Mesendoderm (in vitro differentiated cells): ENCODE data around the gene THSD4.

ENCODE experiments used
- DNase-seq: peaks from one replicate; pipeline ENCODE4 v3.0.0; 2013
- H2AK5ac ChIP-seq: 2 replicates; pipeline ENCODE4 v1.6.1; 2013; ENCODE audit warnings: low read length, inconsistent platforms
- H2BK120ac ChIP-seq: 2 replicates; pipeline ENCODE4 v1.6.1; 2013; ENCODE audit warnings: low read depth, mild to moderate bottlenecking, low read length, moderate library complexity, mixed read lengths
- H2BK15ac ChIP-seq: replicated peaks from 2 replicates; pipeline ENCODE4 v1.6.1; 2013; ENCODE audit warnings: low read depth, mild to moderate bottlenecking, moderate library complexity
- H2BK5ac ChIP-seq: 2 replicates; pipeline ENCODE4 v1.6.1; 2013; ENCODE audit warnings: low read length, inconsistent platforms
- H3K18ac ChIP-seq: 2 replicates; pipeline ENCODE4 v1.6.1; 2013; ENCODE audit warnings: mild to moderate bottlenecking, low read length, mixed read lengths
- H3K23ac ChIP-seq: one replicate; pipeline ENCODE4 v1.6.1; 2013; ENCODE audit warnings: low read length
- H3K27ac ChIP-seq: 2 replicates; pipeline ENCODE4 v1.5.1; 2013; ENCODE audit warnings: low read depth, mild to moderate bottlenecking, inconsistent platforms, low read length, moderate library complexity
- H3K27me3 ChIP-seq: 2 replicates; pipeline ENCODE4 v1.6.1; 2013; ENCODE audit warnings: low read length, control low read depth, mild to moderate bottlenecking, inconsistent platforms; ENCODE audit not compliant: insufficient read depth, poor library complexity
- H3K36me3 ChIP-seq: 2 replicates; pipeline ENCODE4 v1.6.1; 2013; ENCODE audit warnings: low read length, inconsistent platforms; ENCODE audit not compliant: control insufficient read depth, insufficient read depth
- H3K4ac ChIP-seq: one replicate; pipeline ENCODE4 v1.6.1; 2013; ENCODE audit warnings: low read depth, mild to moderate bottlenecking, low read length, moderate library complexity
- H3K4me1 ChIP-seq: 2 replicates; pipeline ENCODE4 v1.6.1; 2013; ENCODE audit warnings: low read depth, low read length, inconsistent platforms; ENCODE audit not compliant: control insufficient read depth
- H3K4me2 ChIP-seq: 2 replicates; pipeline ENCODE4 v1.6.1; 2013; ENCODE audit warnings: low read length
- H3K4me3 ChIP-seq: 2 replicates; pipeline ENCODE4 v1.5.1; 2013; ENCODE audit warnings: mild to moderate bottlenecking, low read length
- H3K56ac ChIP-seq: one replicate; pipeline ENCODE4 v1.6.1; 2013; ENCODE audit warnings: low read length
- H3K79me1 ChIP-seq: 2 replicates; pipeline ENCODE4 v1.6.1; 2013; ENCODE audit warnings: low read length, inconsistent platforms
- H3K79me2 ChIP-seq: 2 replicates; pipeline ENCODE4 v1.6.1; 2013; ENCODE audit warnings: mild to moderate bottlenecking, low read length; ENCODE audit not compliant: control insufficient read depth, insufficient read depth
- H3K9ac ChIP-seq: 2 replicates; pipeline ENCODE4 v1.6.1; 2013; ENCODE audit warnings: low read length, inconsistent platforms
- H4K5ac ChIP-seq: one replicate; pipeline ENCODE4 v1.6.1; 2013; ENCODE audit warnings: low read length
- H4K8ac ChIP-seq: one replicate; pipeline ENCODE4 v1.6.1; 2013; ENCODE audit warnings: low read depth, mild to moderate bottlenecking, control low read depth, low read length, moderate library complexity
- WGBS: extraction: QIAGEN DNeasy Blood & Tissue Kit; methylation state at CpG from one replicate; pipeline ENCODE4 v1.1.7; 2013; ENCODE audit warnings: low lambda C conversion rate, missing lambda C conversion rate; ENCODE audit not compliant: insufficient coverage; ENCODE audit errors: extremely low coverage; 5-methylcytosine and 5-hydroxymethylcytosine counted together

Gene THSD4

GRCh38 chr15:71129669-71130068 is 14.4 kb downstream of the THSD4 start:
- no peak for DNase-seq
- Histone ChIP-seq H3K4ac (no peak overlapping the region), H3K9ac (no peak overlapping the region), H3K79me1 (no peaks in the 10 kb centered on the region), H3K27me3 (no peaks in the 10 kb centered on the region), H2AK5ac (no peak overlapping the region), H3K4me1 (no peaks in the 10 kb centered on the region), H3K4me2 (no peak overlapping the region), H4K5ac (no peak overlapping the region), H2BK15ac (no peak overlapping the region), H4K8ac (no peak overlapping the region), H3K4me3 (no peak overlapping the region), H2BK120ac (no peak overlapping the region), H3K36me3 (no peaks in the 10 kb centered on the region), H3K56ac (no peak overlapping the region), H3K23ac (no peak overlapping the region), H3K79me2 (no peaks in the 10 kb centered on the region), H2BK5ac (no peak overlapping the region), H3K18ac (no peak overlapping the region), H3K27ac (no peak overlapping the region)
- WGBS = no CpG with 5 or more reads among the region's 6 CpGs

GRCh38 chr15:71131601-71132362 is 16.5 kb downstream of the THSD4 start:
- H3K36me3 ChIP-seq = no peaks in the 10 kb centered on the region
- no peak overlapping the region for H3K9ac ChIP-seq
- H2AK5ac ChIP-seq = no peak overlapping the region
- no peak overlapping the region for H2BK120ac ChIP-seq
- H3K27me3 ChIP-seq = no peaks in the 10 kb centered on the region
- no peak overlapping the region for H3K4me2 ChIP-seq
- H3K23ac ChIP-seq = no peak overlapping the region
- no peak overlapping the region for H4K8ac ChIP-seq
- no peak overlapping the region for H2BK5ac ChIP-seq
- no peak overlapping the region for H3K18ac ChIP-seq
- H4K5ac ChIP-seq = no peak overlapping the region
- no peaks in the 10 kb centered on the region for H3K79me1 ChIP-seq
- no peak overlapping the region for H3K27ac ChIP-seq
- H3K4me3 ChIP-seq = no peak overlapping the region
- H3K4me1 ChIP-seq = no peaks in the 10 kb centered on the region
- no peak overlapping the region for H2BK15ac ChIP-seq
- H3K79me2 ChIP-seq = no peaks in the 10 kb centered on the region
- DNase-seq = no peak
- H3K4ac ChIP-seq = no peak overlapping the region
- H3K56ac ChIP-seq = no peak overlapping the region
- no CpG with 5 or more reads among the region's 5 CpGs for WGBS

- Histone ChIP-seq H3K4me1 (peaks cover under 1% of the 10 kb centered on the region), H3K23ac (no peak overlapping the region), H3K27ac (no peak overlapping the region), H3K79me1 (no peaks in the 10 kb centered on the region), H3K18ac (no peak overlapping the region), H3K4me2 (no peak overlapping the region), H3K36me3 (no peaks in the 10 kb centered on the region), H4K8ac (no peak overlapping the region), H3K4ac (no peak overlapping the region), H3K4me3 (no peak overlapping the region), H3K9ac (no peak overlapping the region), H2BK15ac (no peak overlapping the region), H3K56ac (no peak overlapping the region), H2BK5ac (no peak overlapping the region), H3K27me3 (no peaks in the 10 kb centered on the region), H2BK120ac (no peak overlapping the region), H2AK5ac (no peak overlapping the region), H3K79me2 (no peaks in the 10 kb centered on the region), H4K5ac (no peak overlapping the region)
- WGBS = no CpG with 5 or more reads among the region's 12 CpGs
- DNase-seq = no peak
Measured at GRCh38 chr15:71133747-71134472, 18.6 kb downstream of the THSD4 start.

GRCh38 chr15:71136159-71136783 is 21.0 kb downstream of the THSD4 start:
- Histone ChIP-seq H2BK5ac (no peak overlapping the region), H3K79me2 (no peaks in the 10 kb centered on the region), H3K56ac (peak overlapping the region; percentile 37), H2BK15ac (no peak overlapping the region), H3K4me2 (no peak overlapping the region), H3K9ac (no peak overlapping the region), H3K27ac (no peak overlapping the region), H3K36me3 (no peaks in the 10 kb centered on the region), H3K79me1 (no peaks in the 10 kb centered on the region), H3K18ac (no peak overlapping the region), H2BK120ac (peak overlapping the region; percentile 37), H3K23ac (no peak overlapping the region), H3K4me1 (peaks cover 2% of the 10 kb centered on the region), H4K8ac (no peak overlapping the region), H3K4me3 (no peak overlapping the region), H2AK5ac (no peak overlapping the region), H3K27me3 (no peaks in the 10 kb centered on the region), H3K4ac (no peak overlapping the region), H4K5ac (no peak overlapping the region)
- WGBS = no CpG with 5 or more reads among the region's 13 CpGs
- peak; percentile 92 for DNase-seq

GRCh38 chr15:71136793-71137518 is 21.7 kb downstream of the THSD4 start:
- WGBS = no CpG with 5 or more reads among the region's 11 CpGs
- Histone ChIP-seq H3K4me3 (no peak overlapping the region), H4K8ac (no peak overlapping the region)

More at GRCh38 chr15:71136793-71137518, 21.7 kb downstream of the THSD4 start:
- no peak overlapping the region for H3K23ac ChIP-seq
- H2AK5ac ChIP-seq = peak overlapping the region; percentile 33
- no peak overlapping the region for H3K4ac ChIP-seq
- H3K18ac ChIP-seq = no peak overlapping the region
- no peak overlapping the region for H2BK15ac ChIP-seq
- no peak overlapping the region for H3K4me2 ChIP-seq
- H3K4me1 ChIP-seq = peaks cover 2% of the 10 kb centered on the region
- no peak overlapping the region for H3K27ac ChIP-seq
- H3K9ac ChIP-seq = no peak overlapping the region
- H2BK5ac ChIP-seq = no peak overlapping the region
- DNase-seq = peak; percentile 37
- peak overlapping the region; percentile 37 for H3K56ac ChIP-seq
- no peaks in the 10 kb centered on the region for H3K27me3 ChIP-seq
- no peaks in the 10 kb centered on the region for H3K79me2 ChIP-seq
- no peak overlapping the region for H4K5ac ChIP-seq
- H3K36me3 ChIP-seq = no peaks in the 10 kb centered on the region
- no peak overlapping the region for H2BK120ac ChIP-seq
- H3K79me1 ChIP-seq = no peaks in the 10 kb centered on the region
